Smooth muscle cell (in vitro differentiated cells): Measurements from ENCODE around the gene CHP1. TPM values are rescaled to one million over a fixed set of nuclear protein-coding genes. Genes with fewer than 3 reads are reported as not detected.

Source experiments
- DNase-seq: peaks from one replicate; lab custom pipeline; 2025; ENCODE audit not compliant: unreplicated experiment; lab: John Stamatoyannopoulos, UW
- H2AFZ ChIP-seq: fragments of 200-600 bp; sonication (generic); 2 replicates; pipeline ENCODE4 v1.6.0; 2016; ENCODE audit warnings: antibody characterized with exemption, low read depth, mild to moderate bottlenecking
- H3F3A ChIP-seq: fragments of 200-600 bp; sonication (generic); 2 replicates; pipeline ENCODE4 v1.6.0; 2017; ENCODE audit warnings: antibody characterized with exemption, low read depth
- H3K27ac ChIP-seq: fragments of 200-600 bp; sonication (generic); 2 replicates; pipeline ENCODE4 v1.5.1; 2016; ENCODE audit warnings: low read depth, mild to moderate bottlenecking
- H3K27me3 ChIP-seq: fragments of 200-600 bp; sonication (generic); 2 replicates; pipeline ENCODE4 v1.6.1; 2016; ENCODE audit warnings: low read depth, mild to moderate bottlenecking
- H3K36me3 ChIP-seq: fragments of 200-600 bp; sonication (generic); 2 replicates; pipeline ENCODE4 v1.5.1; 2016; ENCODE audit warnings: low read depth
- H3K4me1 ChIP-seq: fragments of 200-600 bp; sonication (generic); 2 replicates; pipeline ENCODE4 v1.5.1; 2016; ENCODE audit warnings: low read depth
- H3K4me2 ChIP-seq: fragments of 200-600 bp; sonication (generic); 2 replicates; pipeline ENCODE4 v1.6.0; 2016; ENCODE audit warnings: mild to moderate bottlenecking
- H3K4me3 ChIP-seq: fragments of 200-600 bp; sonication (generic); 2 replicates; pipeline ENCODE4 v1.5.1; 2016; ENCODE audit warnings: mild to moderate bottlenecking
- H3K79me2 ChIP-seq: fragments of 200-600 bp; sonication (generic); 2 replicates; pipeline ENCODE4 v1.6.0; 2016; ENCODE audit warnings: low read depth, mild to moderate bottlenecking
- H3K9ac ChIP-seq: fragments of 200-600 bp; sonication (generic); 2 replicates; pipeline ENCODE4 v1.6.0; 2016; ENCODE audit warnings: low read depth
- H3K9me3 ChIP-seq: fragments of 200-600 bp; sonication (generic); replicated peaks from 2 replicates; pipeline ENCODE4 v1.5.1; 2016; ENCODE audit warnings: low read depth
- H4K20me1 ChIP-seq: fragments of 200-600 bp; sonication (generic); 2 replicates; pipeline ENCODE4 v1.6.0; 2016; ENCODE audit warnings: low read depth
- CTCF ChIP-seq: fragments of 200-600 bp; sonication (generic); IDR thresholded peaks from 2 replicates; pipeline ENCODE4 v1.5.1; 2017; ENCODE audit warnings: borderline replicate concordance, mild to moderate bottlenecking, antibody characterized with exemption; ENCODE audit not compliant: insufficient read depth, poor library complexity, severe bottlenecking
- WGBS: methylation state at CpG from one replicate; pipeline ENCODE4 v1.1.7; 2016; ENCODE audit warnings: low lambda C conversion rate; 5-methylcytosine and 5-hydroxymethylcytosine counted together
- polyA plus RNA-seq: library from polyadenylated mRNA; unstranded; fragments of >200 nt; fragmentation: Nextera tagmentation; extraction: Ambion mirVana; gene quantifications from 2 replicates; pipeline ENCODE4 v1.2.1, GENCODE V29; 2016
- total RNA-seq: library from RNA; depleted of rRNA; stranded (reverse); fragments of >200 nt; gene quantifications from 2 replicates; pipeline ENCODE4 v1.2.3, GENCODE V29; 2014

Gene CHP1
- total and polyA plus RNA-seq, 2 experiments from 2014 or later = 22.1 to 142 TPM

GRCh38 chr15:41263891-41264351 lies 32.9 kb downstream of the CHP1 start:
- no peak overlapping the region for H3K9ac ChIP-seq
- no peak overlapping the region for H3K4me3 ChIP-seq
- H4K20me1 ChIP-seq = no peaks in the 10 kb centered on the region
- 61% methylated on average over 6 of the region's 6 CpGs for WGBS
- no peaks in the 10 kb centered on the region for H3K36me3 ChIP-seq
- H3K27ac ChIP-seq = no peak overlapping the region
- no peaks in the 10 kb centered on the region for H3F3A ChIP-seq
- no peak for TF ChIP-seq CTCF
- no peaks in the 10 kb centered on the region for H3K79me2 ChIP-seq
- H3K4me1 ChIP-seq = peaks cover 4% of the 10 kb centered on the region
- H2AFZ ChIP-seq = no peak overlapping the region
- no peak for DNase-seq
- H3K27me3 ChIP-seq = no peaks in the 10 kb centered on the region
- H3K4me2 ChIP-seq = no peak overlapping the region
- no peaks in the 10 kb centered on the region for H3K9me3 ChIP-seq

GRCh38 chr15:41269887-41270286 lies 38.8 kb downstream of the CHP1 start:
- H3K27me3 ChIP-seq = no peaks in the 10 kb centered on the region
- no peaks in the 10 kb centered on the region for H3K79me2 ChIP-seq
- H3K27ac ChIP-seq = no peak overlapping the region
- no peaks in the 10 kb centered on the region for H3K4me1 ChIP-seq
- no peak for DNase-seq
- TF ChIP-seq CTCF = no peak
- H3K36me3 ChIP-seq = no peaks in the 10 kb centered on the region
- H2AFZ ChIP-seq = no peak overlapping the region
- H3K4me2 ChIP-seq = no peak overlapping the region
- H3K9me3 ChIP-seq = no peaks in the 10 kb centered on the region
- no peaks in the 10 kb centered on the region for H4K20me1 ChIP-seq
- H3F3A ChIP-seq = no peaks in the 10 kb centered on the region
- no peak overlapping the region for H3K4me3 ChIP-seq
- H3K9ac ChIP-seq = no peak overlapping the region
- WGBS = 98% methylated on average over 2 of the region's 2 CpGs

- no peak overlapping the region for H3K4me3 ChIP-seq
- H3K27me3 ChIP-seq = no peaks in the 10 kb centered on the region
- no peaks in the 10 kb centered on the region for H3K4me1 ChIP-seq
- no peak overlapping the region for H3K27ac ChIP-seq
- H4K20me1 ChIP-seq = no peaks in the 10 kb centered on the region
- H3K36me3 ChIP-seq = no peaks in the 10 kb centered on the region
- H2AFZ ChIP-seq = no peak overlapping the region
- H3K9ac ChIP-seq = no peak overlapping the region
- H3F3A ChIP-seq = peaks cover 5% of the 10 kb centered on the region
- no peaks in the 10 kb centered on the region for H3K9me3 ChIP-seq
- no peak overlapping the region for H3K4me2 ChIP-seq
- no peak for DNase-seq
- TF ChIP-seq CTCF = no peak
- no peaks in the 10 kb centered on the region for H3K79me2 ChIP-seq
These were observed 45.8 kb downstream of the CHP1 start for GRCh38 chr15:41276831-41277230.

GRCh38 chr15:41278319-41278718 lies 47.3 kb downstream of the CHP1 start:
- H4K20me1 ChIP-seq = no peaks in the 10 kb centered on the region
- H3K4me1 ChIP-seq = no peaks in the 10 kb centered on the region
- 100% methylated on average over 3 of the region's 3 CpGs for WGBS
- H3K27me3 ChIP-seq = no peaks in the 10 kb centered on the region
- no peak for DNase-seq
- no peak overlapping the region for H3K4me3 ChIP-seq
- no peaks in the 10 kb centered on the region for H3K36me3 ChIP-seq
- no peak overlapping the region for H3K4me2 ChIP-seq
- peaks cover 5% of the 10 kb centered on the region for H3F3A ChIP-seq
- no peaks in the 10 kb centered on the region for H3K9me3 ChIP-seq
- TF ChIP-seq CTCF = no peak
- no peak overlapping the region for H3K9ac ChIP-seq
- H3K27ac ChIP-seq = no peak overlapping the region
- no peak overlapping the region for H2AFZ ChIP-seq
- H3K79me2 ChIP-seq = no peaks in the 10 kb centered on the region
